Osteoblast (primary cell): Measurements from ENCODE around the gene CFAP92. TPM values are rescaled to one million over a fixed set of nuclear protein-coding genes. Genes with fewer than 3 reads are reported as not detected.

Experiments used
- DNase-seq: peaks from one replicate; pipeline ENCODE4 v3.0.0; 2011; ENCODE audit warnings: low spot score, mixed read lengths; ENCODE audit not compliant: insufficient read length; ENCODE audit errors: missing footprints
- H2AFZ ChIP-seq: 2 replicates; pipeline ENCODE4 v1.6.0; 2011; ENCODE audit warnings: mild to moderate bottlenecking, low read length
- H3K27ac ChIP-seq: 2 replicates; pipeline ENCODE4 v1.5.1; 2011; ENCODE audit warnings: mild to moderate bottlenecking, low read depth, low read length, moderate library complexity
- H3K27me3 ChIP-seq: 2 replicates; pipeline ENCODE4 v1.6.0; 2012; ENCODE audit warnings: mild to moderate bottlenecking, control low read depth, inconsistent platforms, low read length, moderate library complexity; ENCODE audit not compliant: insufficient read depth
- H3K36me3 ChIP-seq: 2 replicates; pipeline ENCODE4 v1.5.1; 2011; ENCODE audit warnings: mild to moderate bottlenecking, low read length, control low read depth, moderate library complexity; ENCODE audit not compliant: insufficient read depth
- H3K4me1 ChIP-seq: 2 replicates; pipeline ENCODE4 v1.5.1; 2011; ENCODE audit warnings: mild to moderate bottlenecking, low read length, control low read depth, moderate library complexity; ENCODE audit not compliant: insufficient read depth
- H3K4me2 ChIP-seq: 2 replicates; pipeline ENCODE4 v1.6.0; 2011; ENCODE audit warnings: mild to moderate bottlenecking, low read length; ENCODE audit not compliant: insufficient read depth
- H3K4me3 ChIP-seq: fragments of 200-600 bp; sonication (generic); 3 replicates; pipeline ENCODE4 v1.5.1; 2012; ENCODE audit warnings: mild to moderate bottlenecking, low read length, inconsistent platforms; ENCODE audit not compliant: insufficient read depth
- H3K79me2 ChIP-seq: 2 replicates; pipeline ENCODE4 v1.6.0; 2012; ENCODE audit warnings: mild to moderate bottlenecking, low read length, control low read depth, inconsistent platforms; ENCODE audit not compliant: insufficient read depth
- H3K9me3 ChIP-seq: 2 replicates; pipeline ENCODE4 v1.5.1; 2011; ENCODE audit warnings: low read depth, low read length, control low read depth
- H4K20me1 ChIP-seq: 2 replicates; pipeline ENCODE4 v1.6.0; 2012; ENCODE audit warnings: mild to moderate bottlenecking, low read length, control low read depth; ENCODE audit not compliant: insufficient read depth
- CTCF ChIP-seq: IDR thresholded peaks from 2 replicates; pipeline ENCODE4 v1.5.1; 2011; ENCODE audit warnings: mild to moderate bottlenecking, low read depth, low read length, moderate library complexity; ENCODE audit errors: extremely low read depth
- total RNA-seq: library from RNA; depleted of rRNA; stranded (reverse); fragments of >200 nt; gene quantifications from 2 replicates; pipeline ENCODE4 v1.2.3, GENCODE V29; 2012

Gene CFAP92
- total RNA-seq, 1 donor = not detected

- Histone ChIP-seq H2AFZ (no peak overlapping the region), H4K20me1 (no peaks in the 10 kb centered on the region), H3K9me3 (no peaks in the 10 kb centered on the region), H3K4me2 (no peak overlapping the region), H3K4me3 (no peak overlapping the region), H3K27ac (no peak overlapping the region), H3K4me1 (no peaks in the 10 kb centered on the region), H3K27me3 (peaks cover 46% of the 10 kb centered on the region), H3K79me2 (no peaks in the 10 kb centered on the region), H3K36me3 (no peaks in the 10 kb centered on the region)
- peak; percentile 63 for DNase-seq
- TF ChIP-seq CTCF = no peak
Observed at GRCh38 chr3:129006864-129007263, 13.0 kb upstream of the CFAP92 start.

- no peaks in the 10 kb centered on the region for H3K9me3 ChIP-seq
- no peaks in the 10 kb centered on the region for H4K20me1 ChIP-seq
- no peaks in the 10 kb centered on the region for H3K4me1 ChIP-seq
- TF ChIP-seq CTCF = no peak
- H2AFZ ChIP-seq = no peak overlapping the region
- H3K4me3 ChIP-seq = no peak overlapping the region
- no peaks in the 10 kb centered on the region for H3K79me2 ChIP-seq
- H3K27me3 ChIP-seq = peaks cover 57% of the 10 kb centered on the region
- DNase-seq = peak; percentile 87
- H3K36me3 ChIP-seq = no peaks in the 10 kb centered on the region
- no peak overlapping the region for H3K27ac ChIP-seq
- H3K4me2 ChIP-seq = no peak overlapping the region
Observed at GRCh38 chr3:129005526-129006303, 11.8 kb upstream of the CFAP92 start.

GRCh38 chr3:129004639-129005295 is 10.9 kb upstream of the CFAP92 start:
- no peaks in the 10 kb centered on the region for H4K20me1 ChIP-seq
- peaks cover 67% of the 10 kb centered on the region for H3K27me3 ChIP-seq
- no peak overlapping the region for H3K4me2 ChIP-seq
- no peaks in the 10 kb centered on the region for H3K36me3 ChIP-seq
- no peak overlapping the region for H3K4me3 ChIP-seq
- no peak overlapping the region for H2AFZ ChIP-seq
- no peaks in the 10 kb centered on the region for H3K9me3 ChIP-seq
- peak; percentile 61 for DNase-seq
- no peak for TF ChIP-seq CTCF
- no peaks in the 10 kb centered on the region for H3K79me2 ChIP-seq
- H3K4me1 ChIP-seq = no peaks in the 10 kb centered on the region
- H3K27ac ChIP-seq = no peak overlapping the region

GRCh38 chr3:129003578-129004112 is 9.8 kb upstream of the CFAP92 start:
- Histone ChIP-seq H2AFZ (no peak overlapping the region), H3K27me3 (peaks cover 71% of the 10 kb centered on the region)

More at GRCh38 chr3:129003578-129004112, 9.8 kb upstream of the CFAP92 start:
- Histone ChIP-seq H4K20me1 (no peaks in the 10 kb centered on the region), H3K36me3 (no peaks in the 10 kb centered on the region), H3K27ac (no peak overlapping the region), H3K79me2 (no peaks in the 10 kb centered on the region), H3K4me3 (no peak overlapping the region), H3K4me1 (no peaks in the 10 kb centered on the region), H3K9me3 (no peaks in the 10 kb centered on the region), H3K4me2 (no peak overlapping the region)
- TF ChIP-seq CTCF = no peak
- peak; percentile 76 for DNase-seq
